HL-60 (cell line): ENCODE measurements around the gene IPCEF1.

ENCODE experiments used
- DNase-seq, 2 experiments: peaks; one replicate each; pipeline ENCODE4 v3.0.0-alpha.2; 2010 to 2020; ENCODE audit warnings: low read depth in 1 of 2, low spot score in 1 of 2
- H3K27ac ChIP-seq: fragments of 250-450 bp; sonication (Bioruptor Pico); replicated peaks from 2 replicates; pipeline ENCODE4 v1.5.1; 2020; ENCODE audit warnings: mild to moderate bottlenecking, moderate library complexity
- H3K27me3 ChIP-seq: fragments of 250-450 bp; sonication (Bioruptor Pico); 2 replicates; pipeline ENCODE4 v1.5.1; 2021; ENCODE audit warnings: mild to moderate bottlenecking, moderate library complexity; ENCODE audit not compliant: insufficient read depth, poor library complexity, severe bottlenecking
- H3K4me3 ChIP-seq: replicated peaks from 2 replicates; pipeline ENCODE4 v1.5.1; 2011; ENCODE audit warnings: mild to moderate bottlenecking, control low read depth, low read length; ENCODE audit not compliant: insufficient read depth
- CTCF ChIP-seq: IDR thresholded peaks from one replicate; pipeline ENCODE4 v1.5.1; 2011; ENCODE audit warnings: low read length, control low read depth, inconsistent platforms; ENCODE audit not compliant: insufficient read depth
- GABPA ChIP-seq: IDR thresholded peaks from 2 replicates; pipeline ENCODE4 v1.6.1; 2012; ENCODE audit warnings: low read depth
- POLR2AphosphoS5 ChIP-seq: IDR thresholded peaks from 2 replicates; pipeline ENCODE4 v1.6.1; 2012; ENCODE audit warnings: low read depth
- SPI1 ChIP-seq: IDR thresholded peaks from 2 replicates; pipeline ENCODE4 v1.6.1; 2012; ENCODE audit warnings: low read depth, mild to moderate bottlenecking, borderline replicate concordance
- TF ChIP-seq, protein P1 (sequence below): IDR thresholded peaks from 2 replicates; pipeline ENCODE4 v1.6.1; 2012; ENCODE audit warnings: low read depth; ENCODE audit not compliant: insufficient replicate concordance

Gene IPCEF1

DNA sequence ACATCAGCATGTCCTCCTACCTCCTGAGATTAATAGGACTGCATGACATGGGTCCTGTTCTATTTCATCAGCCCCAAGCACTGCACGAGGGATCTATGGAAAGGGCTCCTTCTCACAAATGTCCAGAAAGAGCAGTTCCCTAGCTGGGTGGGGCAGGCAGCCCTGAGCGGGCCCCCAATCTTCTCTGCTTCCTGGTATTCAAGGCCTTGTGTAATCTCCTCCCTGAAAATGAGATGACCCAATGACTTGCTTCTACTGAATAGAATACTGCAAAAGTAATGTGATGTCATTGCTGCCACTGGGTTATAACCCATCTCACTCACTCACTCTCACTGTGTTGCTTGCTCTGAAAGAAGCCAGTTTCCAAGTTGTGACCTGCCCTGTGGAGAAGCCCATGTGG is 191.1 kb downstream of the IPCEF1 start:
- TF ChIP-seq SPI1: no peak
- TF ChIP-seq POLR2AphosphoS5: no peak
- TF ChIP-seq, protein P1, sequence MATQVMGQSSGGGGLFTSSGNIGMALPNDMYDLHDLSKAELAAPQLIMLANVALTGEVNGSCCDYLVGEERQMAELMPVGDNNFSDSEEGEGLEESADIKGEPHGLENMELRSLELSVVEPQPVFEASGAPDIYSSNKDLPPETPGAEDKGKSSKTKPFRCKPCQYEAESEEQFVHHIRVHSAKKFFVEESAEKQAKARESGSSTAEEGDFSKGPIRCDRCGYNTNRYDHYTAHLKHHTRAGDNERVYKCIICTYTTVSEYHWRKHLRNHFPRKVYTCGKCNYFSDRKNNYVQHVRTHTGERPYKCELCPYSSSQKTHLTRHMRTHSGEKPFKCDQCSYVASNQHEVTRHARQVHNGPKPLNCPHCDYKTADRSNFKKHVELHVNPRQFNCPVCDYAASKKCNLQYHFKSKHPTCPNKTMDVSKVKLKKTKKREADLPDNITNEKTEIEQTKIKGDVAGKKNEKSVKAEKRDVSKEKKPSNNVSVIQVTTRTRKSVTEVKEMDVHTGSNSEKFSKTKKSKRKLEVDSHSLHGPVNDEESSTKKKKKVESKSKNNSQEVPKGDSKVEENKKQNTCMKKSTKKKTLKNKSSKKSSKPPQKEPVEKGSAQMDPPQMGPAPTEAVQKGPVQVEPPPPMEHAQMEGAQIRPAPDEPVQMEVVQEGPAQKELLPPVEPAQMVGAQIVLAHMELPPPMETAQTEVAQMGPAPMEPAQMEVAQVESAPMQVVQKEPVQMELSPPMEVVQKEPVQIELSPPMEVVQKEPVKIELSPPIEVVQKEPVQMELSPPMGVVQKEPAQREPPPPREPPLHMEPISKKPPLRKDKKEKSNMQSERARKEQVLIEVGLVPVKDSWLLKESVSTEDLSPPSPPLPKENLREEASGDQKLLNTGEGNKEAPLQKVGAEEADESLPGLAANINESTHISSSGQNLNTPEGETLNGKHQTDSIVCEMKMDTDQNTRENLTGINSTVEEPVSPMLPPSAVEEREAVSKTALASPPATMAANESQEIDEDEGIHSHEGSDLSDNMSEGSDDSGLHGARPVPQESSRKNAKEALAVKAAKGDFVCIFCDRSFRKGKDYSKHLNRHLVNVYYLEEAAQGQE: no peak
- TF ChIP-seq CTCF: no peak
- TF ChIP-seq GABPA: no peak
- H3K27me3 ChIP-seq: no peaks in the 10 kb centered on the region
- no peak overlapping the region for H3K4me3 ChIP-seq
- no peak overlapping the region for H3K27ac ChIP-seq
- no peak for DNase-seq

DNA sequence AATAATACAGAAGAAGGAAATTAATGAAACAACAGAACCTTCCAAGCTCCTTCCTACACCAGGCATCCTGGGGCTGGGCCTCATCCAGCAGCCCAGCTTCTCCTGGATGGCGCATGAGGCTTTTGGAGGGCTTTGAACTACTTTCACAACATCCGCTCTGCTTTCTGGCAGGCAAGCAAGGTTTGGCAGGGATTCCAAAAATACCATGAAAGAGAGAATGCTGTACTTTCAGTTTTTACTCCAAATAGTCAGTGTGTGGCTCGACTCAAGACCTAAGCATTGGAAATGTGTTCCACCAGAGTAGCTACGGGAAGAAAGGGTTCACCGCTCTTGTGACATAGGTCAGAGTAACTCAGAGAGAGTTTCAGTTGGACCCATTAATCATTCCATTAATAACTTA is 192.2 kb downstream of the IPCEF1 start:
- no peak for DNase-seq
- H3K27ac ChIP-seq: no peak overlapping the region
- TF ChIP-seq SPI1 (no peak), GABPA (no peak), POLR2AphosphoS5 (no peak), CTCF (no peak)
- TF ChIP-seq, protein P1: no peak
- no peak overlapping the region for H3K4me3 ChIP-seq
- no peaks in the 10 kb centered on the region for H3K27me3 ChIP-seq

DNA sequence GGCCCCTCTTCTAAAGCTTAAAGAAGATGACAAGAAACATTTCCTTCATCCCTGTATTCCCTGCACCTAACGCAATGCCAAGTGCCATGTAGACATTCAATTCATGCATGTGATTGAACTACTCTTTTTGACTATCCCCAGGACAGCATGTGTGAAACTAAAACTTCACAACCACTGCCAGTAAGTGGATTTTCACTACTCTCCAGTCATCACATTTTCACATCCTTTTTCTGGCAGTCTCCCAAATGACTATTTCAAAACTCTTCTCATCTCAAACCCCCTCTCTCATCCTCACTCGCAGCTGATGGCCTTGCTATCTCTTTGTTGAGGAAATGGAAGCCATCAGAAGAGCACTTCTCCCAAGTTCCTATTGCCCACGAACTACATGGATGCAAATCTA is 194.9 kb downstream of the IPCEF1 start:
- H3K27ac ChIP-seq: no peak overlapping the region
- no peak overlapping the region for H3K4me3 ChIP-seq
- no peak for DNase-seq
- H3K27me3 ChIP-seq: no peaks in the 10 kb centered on the region
- no peak for TF ChIP-seq POLR2AphosphoS5
- TF ChIP-seq SPI1: no peak
- TF ChIP-seq, protein P1: no peak
- no peak for TF ChIP-seq GABPA

DNA sequence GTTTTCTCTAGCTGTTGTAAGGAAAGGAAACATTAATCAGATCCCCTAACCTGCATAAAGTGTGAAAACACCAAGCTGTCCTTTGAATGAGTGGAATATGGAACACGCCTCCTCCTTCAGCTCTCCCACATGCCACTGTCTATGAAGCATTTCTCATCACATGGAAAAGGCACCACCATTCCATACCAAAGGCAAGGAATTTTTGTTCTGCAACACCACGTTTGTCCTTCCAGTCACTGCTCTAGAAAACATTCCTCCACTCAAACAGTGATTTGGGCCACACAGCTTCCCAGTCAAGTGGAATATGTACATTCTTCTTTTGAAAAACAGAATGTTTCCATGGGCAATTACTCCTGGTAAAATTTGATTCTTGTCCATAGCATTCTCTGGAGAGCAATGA is 197.5 kb downstream of the IPCEF1 start:
- Histone ChIP-seq H3K27ac (no peak overlapping the region), H3K27me3 (no peaks in the 10 kb centered on the region), H3K4me3 (no peak overlapping the region)
- no peak for DNase-seq
- TF ChIP-seq POLR2AphosphoS5 (no peak), GABPA (no peak), SPI1 (no peak), CTCF (no peak)
- TF ChIP-seq, protein P1: no peak
